ENCODE data around the gene ROR2.
"Not testable (repeated sequence)": the region's sequence is repeated elsewhere in the genome, so short reads cannot be mapped to it uniquely, and the experiment has no call there.

ROR2 gene

DNA sequence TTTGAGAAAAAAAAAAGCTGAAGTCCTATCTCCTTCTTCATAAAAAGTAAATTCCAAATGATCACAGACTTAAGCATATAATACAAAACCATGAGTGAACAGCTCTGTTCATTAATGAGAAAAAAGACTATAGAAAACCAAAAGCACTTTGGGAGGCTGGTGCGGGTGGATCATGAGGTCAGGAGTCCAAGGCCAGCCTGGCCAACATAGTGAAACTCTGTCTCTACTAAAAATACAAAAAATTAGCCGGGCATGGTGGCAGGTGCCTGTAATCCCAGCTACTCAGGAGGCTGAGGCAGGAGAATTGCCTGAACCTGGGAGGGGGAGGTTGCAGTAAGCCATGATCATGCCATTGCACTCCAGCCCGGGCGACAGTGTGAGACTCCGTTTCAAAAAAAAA is 156.7 kb downstream of the ROR2 start:
- DNase-seq = not testable (repeated sequence)

- DNase-seq = no peak
Measured at GRCh38 chr9:91790917-91791316, 159.1 kb downstream of the ROR2 start.

DNA sequence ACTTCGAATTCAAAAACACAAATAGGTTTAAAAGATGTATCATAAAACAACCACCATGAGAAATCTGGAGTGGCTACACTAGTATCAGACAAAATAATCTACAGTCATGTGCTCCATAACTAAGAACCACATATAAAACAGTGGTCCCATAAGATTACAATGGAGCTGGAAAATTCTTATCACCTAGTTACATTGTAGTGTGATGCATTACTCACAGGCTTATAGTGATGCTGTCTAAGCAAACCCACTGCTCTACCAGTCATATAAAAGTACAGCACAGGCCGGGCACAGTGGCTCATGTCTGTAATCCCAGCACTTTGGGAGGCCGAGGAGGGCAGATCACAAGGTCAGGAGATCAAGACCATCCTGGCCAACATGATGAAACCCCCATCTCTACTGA is 160.1 kb downstream of the ROR2 start:
- no peak for DNase-seq

DNA sequence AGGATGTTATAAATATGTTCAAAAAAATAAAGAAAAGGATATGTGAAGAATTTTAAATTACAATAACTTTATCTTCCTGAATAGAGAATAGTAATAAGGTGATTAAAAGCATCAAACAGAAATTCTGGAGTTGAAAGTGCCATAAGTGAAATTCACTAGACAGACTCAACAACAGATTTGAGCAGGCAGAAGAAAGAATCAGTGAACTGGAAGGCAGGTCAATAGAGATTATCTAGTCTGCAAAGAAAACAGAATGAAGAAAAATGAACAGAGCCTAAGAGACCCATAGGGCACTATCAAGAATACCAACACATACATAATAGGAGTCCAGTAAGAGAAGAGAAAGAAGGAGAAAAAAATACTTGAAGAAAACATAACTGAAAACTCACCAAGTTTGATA is 162.1 kb downstream of the ROR2 start:
- no peak for DNase-seq

- DNase-seq = no peak
Measured at GRCh38 chr9:91786132-91786896, 163.7 kb downstream of the ROR2 start.

DNA sequence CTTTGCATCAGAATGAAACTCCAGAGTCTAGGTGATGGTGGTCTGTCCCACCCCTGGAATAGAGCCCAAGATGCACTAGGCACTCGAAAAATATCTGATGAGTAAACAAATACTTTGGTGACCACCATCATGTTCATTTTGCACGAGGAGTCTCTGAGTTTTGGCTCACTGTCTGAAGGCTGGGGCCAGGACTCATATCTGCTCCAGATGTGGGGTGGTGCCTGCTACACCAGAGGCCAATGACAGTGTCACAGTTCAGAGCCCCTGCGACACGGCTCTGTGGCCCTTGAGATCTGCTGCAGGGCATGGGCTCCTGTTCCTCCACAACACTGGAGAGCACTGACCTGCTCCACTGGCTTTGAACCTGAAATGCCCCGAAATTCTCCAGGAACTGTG is 164.6 kb downstream of the ROR2 start:
- DNase-seq = no peak

- DNase-seq = no peak
Measured at GRCh38 chr9:91784673-91785446, 165.2 kb downstream of the ROR2 start.

GRCh38 chr9:91783876-91784672 is 166.0 kb downstream of the ROR2 start:
- no peak for DNase-seq

GRCh38 chr9:91783411-91783810 is 166.6 kb downstream of the ROR2 start:
- no peak for DNase-seq

GRCh38 chr9:91782708-91783214 is 167.3 kb downstream of the ROR2 start:
- DNase-seq = no peak

DNA sequence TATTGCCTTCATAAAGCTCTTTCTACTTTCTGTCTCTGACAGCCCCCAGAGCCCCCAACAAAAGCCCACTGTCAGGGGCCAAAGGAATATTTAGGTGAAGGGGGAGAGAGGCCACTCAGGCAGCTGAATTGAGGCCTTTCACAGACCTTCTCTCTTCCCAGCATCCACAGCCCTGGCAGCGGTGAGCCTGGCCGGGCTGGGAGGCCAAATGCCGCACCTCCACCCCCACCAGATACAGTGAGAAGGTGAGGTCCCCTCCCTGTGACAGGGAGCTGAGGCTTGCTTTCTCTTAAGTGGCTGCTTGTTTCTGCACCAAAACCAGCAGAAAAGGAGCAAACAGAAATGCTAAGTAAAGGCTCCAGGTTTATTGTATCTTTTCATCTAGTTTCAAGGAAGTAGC is 168.1 kb downstream of the ROR2 start:
- no peak for DNase-seq

DNA sequence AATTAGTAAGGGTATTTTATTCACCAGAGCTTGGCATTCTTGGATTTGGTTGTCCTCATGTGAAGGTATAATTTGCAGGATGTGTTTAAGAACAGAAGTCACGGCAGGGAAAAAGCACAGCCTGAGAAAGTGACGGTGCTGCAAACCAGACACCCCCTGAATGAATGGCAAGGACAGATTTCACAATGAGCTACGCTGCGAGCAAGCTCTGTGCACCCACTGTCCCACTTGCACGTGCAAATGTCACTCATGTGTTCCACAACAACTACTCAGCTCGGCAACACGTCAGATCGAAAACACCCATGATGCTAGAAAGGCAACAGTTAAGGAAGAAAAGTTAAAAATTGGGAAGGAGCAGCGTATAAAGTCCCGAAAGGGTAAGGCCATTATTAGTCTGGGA is 168.9 kb downstream of the ROR2 start:
- DNase-seq = no peak

GRCh38 chr9:91778031-91778430 is 172.0 kb downstream of the ROR2 start:
- DNase-seq = no peak

GRCh38 chr9:91777292-91777830 is 172.7 kb downstream of the ROR2 start:
- DNase-seq = no peak

DNA sequence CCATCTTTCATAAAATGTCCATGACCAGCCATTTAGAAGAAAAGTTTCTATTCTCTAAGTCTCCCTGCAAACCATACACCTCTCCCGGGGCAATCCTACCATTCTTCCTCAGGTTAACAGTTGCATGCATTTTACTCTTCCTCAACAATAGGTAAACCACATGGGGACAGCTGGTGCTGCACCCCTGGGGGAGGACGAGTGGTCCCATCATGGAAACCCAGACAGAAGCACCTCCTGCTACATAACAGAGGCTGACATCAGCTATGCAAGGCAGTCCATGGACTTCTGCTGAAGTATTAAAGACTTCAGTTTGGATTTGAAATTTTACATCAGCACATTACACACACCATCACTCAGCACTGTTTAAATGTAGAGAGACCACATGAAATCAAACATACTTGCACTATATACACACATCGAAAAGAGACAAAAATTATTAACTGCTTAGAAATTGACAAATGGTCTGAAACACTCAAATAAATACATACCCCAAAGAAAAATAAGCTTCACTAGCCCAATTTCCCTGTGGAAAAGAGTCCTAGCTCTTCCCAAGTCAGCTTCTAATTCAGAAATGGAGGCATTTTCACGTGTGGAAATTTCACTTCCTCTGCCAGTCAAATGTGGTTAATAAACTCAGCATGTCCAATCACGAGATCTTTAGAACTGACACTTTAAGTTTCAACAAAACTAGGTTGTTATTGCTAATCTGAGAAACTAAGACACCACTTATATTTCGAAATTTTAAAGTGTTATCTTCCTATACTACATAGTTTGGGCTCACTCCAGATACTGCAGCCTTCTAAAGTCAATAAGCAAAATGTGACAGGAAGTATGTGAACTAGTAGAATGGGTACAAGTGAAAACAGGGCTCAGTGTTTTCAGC is 173.4 kb downstream of the ROR2 start:
- DNase-seq = no peak

DNA sequence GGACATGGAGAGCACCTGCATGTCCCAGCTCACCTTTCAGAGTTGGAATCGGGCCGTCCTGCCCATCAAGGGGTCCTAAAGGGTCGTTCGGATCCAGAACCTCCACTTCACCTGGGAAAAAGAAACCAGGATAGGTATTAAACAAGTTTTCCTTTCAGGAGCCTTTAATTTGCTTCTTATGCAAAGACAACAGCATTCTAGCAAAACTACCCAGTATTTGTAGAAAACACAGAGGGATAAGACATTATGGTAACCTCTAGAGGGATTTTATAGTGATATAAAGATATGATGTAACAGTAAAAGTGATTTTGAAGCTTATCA is 174.4 kb downstream of the ROR2 start:
- DNase-seq = no peak

GRCh38 chr9:91775011-91775707 is 174.9 kb downstream of the ROR2 start:
- no peak for DNase-seq

GRCh38 chr9:91773156-91773555 is 176.9 kb downstream of the ROR2 start:
- DNase-seq = no peak

GRCh38 chr9:91771864-91772263 is 178.2 kb downstream of the ROR2 start:
- DNase-seq = no peak

- no peak for DNase-seq
Measured at GRCh38 chr9:91771027-91771426, 179.0 kb downstream of the ROR2 start.

DNA sequence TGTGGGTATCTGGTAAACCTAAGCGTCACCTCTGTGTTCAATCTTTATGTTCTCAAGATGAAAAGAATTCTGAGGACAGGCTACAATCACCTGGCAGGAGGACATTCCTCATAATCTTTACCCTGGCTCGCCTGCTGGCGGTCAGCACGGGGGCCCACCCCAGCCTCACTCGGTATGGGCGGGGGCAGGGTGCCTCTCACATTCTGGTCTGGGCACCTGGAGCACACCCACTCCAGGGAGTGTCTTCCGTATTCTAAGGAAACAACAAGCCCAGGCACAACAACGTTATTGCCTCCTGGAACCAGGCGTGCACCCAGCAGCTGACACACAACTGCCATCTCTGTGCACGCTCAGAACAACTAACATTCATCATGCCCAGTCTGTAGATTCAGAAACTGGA is 179.8 kb downstream of the ROR2 start:
- DNase-seq = no peak
